Astrocyte of the spinal cord (primary cell): Measurements from ENCODE around the gene UBR3.

Experiments
- DNase-seq: peaks from one replicate; pipeline ENCODE4 v3.0.0; 2011; ENCODE audit warnings: low read depth, low spot score
- H3K4me3 ChIP-seq: 2 replicates; pipeline ENCODE4 v1.5.1; 2011; ENCODE audit warnings: low read depth, mild to moderate bottlenecking, low read length, moderate library complexity
- CTCF ChIP-seq: IDR thresholded peaks from 2 replicates; pipeline ENCODE4 v1.5.1; 2012; ENCODE audit warnings: low read depth, mild to moderate bottlenecking, low read length, inconsistent platforms
- in situ Hi-C: cut with HindIII; loops from 2 replicates; pipeline ENCODE4 v1.10.0; 2017; ENCODE audit warnings: low sequenced_read_pairs

UBR3 gene

GRCh38 chr2:170006587-170007325 is 179.5 kb downstream of the UBR3 start:
- no peak for DNase-seq
- no peak for TF ChIP-seq CTCF
- in situ Hi-C loops: no loop called here
- no peak overlapping the region for H3K4me3 ChIP-seq

DNA sequence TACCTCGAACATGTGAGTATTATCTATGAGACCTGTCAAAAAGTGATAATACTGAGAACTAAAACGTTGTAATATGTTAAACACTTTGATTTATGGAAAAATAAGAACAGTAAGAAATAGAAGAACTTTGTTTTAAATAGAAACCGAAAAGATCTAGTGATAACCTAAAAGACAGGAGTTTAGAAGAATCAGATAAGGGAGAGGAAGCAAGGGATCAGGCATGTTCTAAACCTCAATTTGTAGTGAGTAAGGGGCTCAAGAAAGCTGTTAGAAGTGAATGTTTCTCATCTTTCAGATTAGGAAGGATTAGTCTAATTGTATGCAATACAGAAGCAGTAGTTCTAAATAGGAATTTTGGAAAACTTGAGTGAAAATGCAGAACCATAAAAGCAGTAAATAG is 182.0 kb downstream of the UBR3 start:
- H3K4me3 ChIP-seq: no peak overlapping the region
- in situ Hi-C loops: no loop called here
- DNase-seq: no peak
- no peak for TF ChIP-seq CTCF

GRCh38 chr2:170012773-170013172 is 185.5 kb downstream of the UBR3 start:
- DNase-seq: no peak
- no peak for TF ChIP-seq CTCF
- no peak overlapping the region for H3K4me3 ChIP-seq
- in situ Hi-C loops: no loop called here

- H3K4me3 ChIP-seq: no peak overlapping the region
- in situ Hi-C loops: no loop called here
- no peak for DNase-seq
- TF ChIP-seq CTCF: no peak
Observed at GRCh38 chr2:170013802-170014551, 186.7 kb downstream of the UBR3 start.

DNA sequence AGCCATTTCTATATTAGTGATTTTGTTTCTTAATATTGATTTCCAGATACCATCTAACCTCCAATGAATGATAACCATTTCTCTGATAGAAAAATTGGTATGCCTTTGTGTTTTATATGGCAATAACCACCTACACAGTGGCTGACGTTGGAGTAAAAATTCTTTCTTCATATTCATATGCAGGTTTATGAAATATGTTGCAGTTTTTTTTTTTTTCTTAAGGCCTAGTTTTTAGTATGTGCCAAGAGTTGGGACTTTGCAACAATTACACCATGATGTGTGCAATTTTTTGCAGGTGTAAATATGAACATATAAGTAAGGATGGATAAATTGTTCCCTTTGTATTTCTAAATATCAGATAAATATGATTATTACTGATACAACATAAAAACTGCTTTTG is 187.5 kb downstream of the UBR3 start:
- in situ Hi-C loops: no loop called here
- H3K4me3 ChIP-seq: no peak overlapping the region
- no peak for DNase-seq
- no peak for TF ChIP-seq CTCF

DNA sequence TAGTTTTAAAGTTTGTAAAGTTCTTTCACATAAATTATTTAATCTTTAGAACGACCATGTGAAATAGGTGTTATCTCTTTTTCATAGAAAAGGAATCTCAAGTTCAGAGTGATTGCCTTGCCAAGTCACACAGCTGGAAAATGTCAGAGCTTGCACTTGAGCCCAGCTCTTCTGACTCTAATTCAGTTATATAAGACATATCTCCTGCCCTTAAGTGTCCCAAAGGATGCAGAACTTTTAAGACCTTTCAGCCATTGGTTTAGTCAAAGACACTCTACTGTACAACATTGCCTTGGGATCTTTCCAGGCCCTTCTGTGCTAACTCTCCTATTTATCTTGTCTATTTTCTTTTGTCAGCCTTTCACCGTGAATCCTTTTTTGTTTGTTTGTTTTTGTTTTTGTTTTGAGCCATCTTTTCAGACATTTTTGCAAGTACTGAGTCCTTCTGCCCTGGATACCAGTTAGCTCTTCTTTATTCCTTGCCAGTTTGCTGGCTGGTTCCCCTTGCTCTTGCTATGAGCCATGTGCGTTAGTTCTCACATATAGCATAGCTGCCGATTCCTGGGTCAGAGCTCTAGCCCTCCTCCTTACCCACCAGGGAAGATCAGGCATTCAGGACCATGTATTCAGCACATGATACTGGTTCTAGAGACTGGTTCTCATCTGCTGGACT is 190.7 kb downstream of the UBR3 start:
- no peak for DNase-seq
- in situ Hi-C loops: no loop called here
- no peak for TF ChIP-seq CTCF
- no peak overlapping the region for H3K4me3 ChIP-seq
